ENCODE results near the gene CEP350. TPM values are rescaled to one million over a fixed set of nuclear protein-coding genes. Genes with fewer than 3 reads are reported as not detected.

CEP350 gene
- total RNA-seq, 1 experiment from 2014 or later, result 41.1 TPM

DNA sequence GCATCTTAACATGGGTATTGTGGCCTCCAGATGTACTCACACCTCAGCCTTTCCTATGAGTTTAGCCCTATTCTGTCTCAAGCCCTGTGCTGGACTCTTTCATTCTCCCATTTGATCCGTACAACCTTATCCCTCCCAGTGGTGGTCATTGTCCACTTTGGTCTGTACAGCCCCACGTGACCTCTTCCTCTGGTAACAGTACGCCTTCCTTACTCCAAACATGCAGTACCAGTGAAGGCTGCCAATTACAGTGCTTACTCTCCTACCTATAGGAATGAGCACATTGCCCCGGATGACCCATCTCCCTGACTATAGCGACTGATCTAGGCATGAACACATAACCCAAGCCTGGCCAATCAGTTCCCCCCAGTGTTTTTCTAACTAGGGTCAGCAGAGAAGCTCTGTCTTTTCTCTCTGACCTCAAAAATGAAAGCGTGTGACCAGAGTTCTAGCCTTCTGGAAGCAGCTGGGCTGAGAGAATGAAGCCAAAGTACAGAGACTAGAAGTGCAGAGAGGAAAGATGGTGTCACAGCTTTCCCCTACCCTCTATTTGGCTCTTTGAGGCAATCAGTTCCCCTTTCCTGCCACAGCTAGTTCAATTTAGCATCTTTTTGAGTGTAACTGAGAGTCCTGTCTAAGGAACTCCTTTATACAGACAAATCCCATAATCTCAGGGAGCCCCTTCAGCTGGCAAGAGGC lies 190.2 kb downstream of the CEP350 start:
- intact Hi-C loops (cut with micrococcal nuclease; ENCODE audit: unreplicated experiment), result no loop called here
- no peaks in the 10 kb centered on the region for H3K36me3 ChIP-seq (ENCODE audit: control insufficient read depth, insufficient read depth, low read length)
- no peak for DNase-seq (ENCODE audit: low read depth, low spot score)
- peak; percentile 43; the same call in 1 of the 2 replicates for ATAC-seq
- TF ChIP-seq SIN3A (IDR thresholded peaks at IDR 0.05; ENCODE audit: borderline replicate concordance, insufficient read depth, low read depth, low read length), result no peak
- TF ChIP-seq TCF7L2 (IDR thresholded peaks at IDR 0.05; ENCODE audit: low read depth, low read length), result no peak
- no peak for TF ChIP-seq POLR2AphosphoS5 (IDR thresholded peaks at IDR 0.05; ENCODE audit: low read depth, low read length)
- TF ChIP-seq, protein P1, sequence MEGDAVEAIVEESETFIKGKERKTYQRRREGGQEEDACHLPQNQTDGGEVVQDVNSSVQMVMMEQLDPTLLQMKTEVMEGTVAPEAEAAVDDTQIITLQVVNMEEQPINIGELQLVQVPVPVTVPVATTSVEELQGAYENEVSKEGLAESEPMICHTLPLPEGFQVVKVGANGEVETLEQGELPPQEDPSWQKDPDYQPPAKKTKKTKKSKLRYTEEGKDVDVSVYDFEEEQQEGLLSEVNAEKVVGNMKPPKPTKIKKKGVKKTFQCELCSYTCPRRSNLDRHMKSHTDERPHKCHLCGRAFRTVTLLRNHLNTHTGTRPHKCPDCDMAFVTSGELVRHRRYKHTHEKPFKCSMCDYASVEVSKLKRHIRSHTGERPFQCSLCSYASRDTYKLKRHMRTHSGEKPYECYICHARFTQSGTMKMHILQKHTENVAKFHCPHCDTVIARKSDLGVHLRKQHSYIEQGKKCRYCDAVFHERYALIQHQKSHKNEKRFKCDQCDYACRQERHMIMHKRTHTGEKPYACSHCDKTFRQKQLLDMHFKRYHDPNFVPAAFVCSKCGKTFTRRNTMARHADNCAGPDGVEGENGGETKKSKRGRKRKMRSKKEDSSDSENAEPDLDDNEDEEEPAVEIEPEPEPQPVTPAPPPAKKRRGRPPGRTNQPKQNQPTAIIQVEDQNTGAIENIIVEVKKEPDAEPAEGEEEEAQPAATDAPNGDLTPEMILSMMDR (IDR thresholded peaks at IDR 0.05), result no peak
- TF ChIP-seq, protein P2, sequence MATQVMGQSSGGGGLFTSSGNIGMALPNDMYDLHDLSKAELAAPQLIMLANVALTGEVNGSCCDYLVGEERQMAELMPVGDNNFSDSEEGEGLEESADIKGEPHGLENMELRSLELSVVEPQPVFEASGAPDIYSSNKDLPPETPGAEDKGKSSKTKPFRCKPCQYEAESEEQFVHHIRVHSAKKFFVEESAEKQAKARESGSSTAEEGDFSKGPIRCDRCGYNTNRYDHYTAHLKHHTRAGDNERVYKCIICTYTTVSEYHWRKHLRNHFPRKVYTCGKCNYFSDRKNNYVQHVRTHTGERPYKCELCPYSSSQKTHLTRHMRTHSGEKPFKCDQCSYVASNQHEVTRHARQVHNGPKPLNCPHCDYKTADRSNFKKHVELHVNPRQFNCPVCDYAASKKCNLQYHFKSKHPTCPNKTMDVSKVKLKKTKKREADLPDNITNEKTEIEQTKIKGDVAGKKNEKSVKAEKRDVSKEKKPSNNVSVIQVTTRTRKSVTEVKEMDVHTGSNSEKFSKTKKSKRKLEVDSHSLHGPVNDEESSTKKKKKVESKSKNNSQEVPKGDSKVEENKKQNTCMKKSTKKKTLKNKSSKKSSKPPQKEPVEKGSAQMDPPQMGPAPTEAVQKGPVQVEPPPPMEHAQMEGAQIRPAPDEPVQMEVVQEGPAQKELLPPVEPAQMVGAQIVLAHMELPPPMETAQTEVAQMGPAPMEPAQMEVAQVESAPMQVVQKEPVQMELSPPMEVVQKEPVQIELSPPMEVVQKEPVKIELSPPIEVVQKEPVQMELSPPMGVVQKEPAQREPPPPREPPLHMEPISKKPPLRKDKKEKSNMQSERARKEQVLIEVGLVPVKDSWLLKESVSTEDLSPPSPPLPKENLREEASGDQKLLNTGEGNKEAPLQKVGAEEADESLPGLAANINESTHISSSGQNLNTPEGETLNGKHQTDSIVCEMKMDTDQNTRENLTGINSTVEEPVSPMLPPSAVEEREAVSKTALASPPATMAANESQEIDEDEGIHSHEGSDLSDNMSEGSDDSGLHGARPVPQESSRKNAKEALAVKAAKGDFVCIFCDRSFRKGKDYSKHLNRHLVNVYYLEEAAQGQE (IDR thresholded peaks at IDR 0.05; ENCODE audit: insufficient read depth in 1 of 2, low read depth in 2 of 2, low read length in 1 of 2), result no peak
- ChIA-PET POLR2A (interaction anchor here (0.6 kb wide), 1 partner anchor 268 kb away, joined by 9 read pairs; no protein-coding TSS in a partner anchor), CTCF (no interaction called here)
- in situ Hi-C loops (cut with HindIII; ENCODE audit: low pct_unique_long_range_greater_than_20kb, low sequenced_read_pairs), result no loop called here
- no peaks in the 10 kb centered on the region for H3K27me3 ChIP-seq (ENCODE audit: control insufficient read depth, insufficient read depth, low read length)
- no TSS peak for BruUV-seq (replicated peaks)
- no peaks in the 10 kb centered on the region for H3K9me3 ChIP-seq (ENCODE audit: control insufficient read depth, insufficient read depth, low read depth, low read length)
- H3K27ac ChIP-seq (ENCODE audit: low read length), result no peak overlapping the region
- no peak overlapping the region for H3K4me3 ChIP-seq (ENCODE audit: low read depth in 2 of 2, low read length in 2 of 2)
- no peaks in the 10 kb centered on the region for H3K4me1 ChIP-seq (ENCODE audit: control insufficient read depth, insufficient read depth, low read length)

DNA sequence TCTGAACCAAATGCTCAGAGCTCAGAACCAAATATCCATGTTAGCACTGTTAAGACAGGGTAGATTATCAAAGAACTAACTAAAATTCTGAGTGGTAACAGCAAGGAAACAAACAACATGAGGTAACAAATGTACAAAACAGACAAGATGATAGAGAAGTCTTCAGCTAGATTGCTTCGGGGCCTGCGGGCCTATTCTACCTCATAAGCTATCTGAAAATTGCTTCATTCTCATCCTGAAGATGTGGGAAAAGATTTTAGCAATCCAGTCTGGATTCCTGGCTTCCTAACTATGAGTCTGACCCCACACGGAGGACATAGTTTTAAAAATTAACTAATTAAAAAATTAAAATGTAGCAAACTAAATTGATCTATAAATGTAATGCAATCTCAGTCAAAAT lies 190.8 kb downstream of the CEP350 start:
- no peak for DNase-seq (ENCODE audit: low read depth, low spot score)
- ATAC-seq, result no peak
- Histone ChIP-seq H3K27ac (ENCODE audit: low read length) (no peak overlapping the region), H3K4me3 (ENCODE audit: low read depth in 2 of 2, low read length in 2 of 2) (no peak overlapping the region), H3K27me3 (ENCODE audit: control insufficient read depth, insufficient read depth, low read length) (no peaks in the 10 kb centered on the region), H3K36me3 (ENCODE audit: control insufficient read depth, insufficient read depth, low read length) (no peaks in the 10 kb centered on the region), H3K4me1 (ENCODE audit: control insufficient read depth, insufficient read depth, low read length) (no peaks in the 10 kb centered on the region), H3K9me3 (ENCODE audit: control insufficient read depth, insufficient read depth, low read depth, low read length) (no peaks in the 10 kb centered on the region)
- in situ Hi-C loops (cut with HindIII; ENCODE audit: low pct_unique_long_range_greater_than_20kb, low sequenced_read_pairs), result no loop called here
- POLR2A ChIA-PET, result interaction anchor here (0.6 kb wide), 1 partner anchor 268 kb away, joined by 9 read pairs; no protein-coding TSS in a partner anchor
- intact Hi-C loops (cut with micrococcal nuclease; ENCODE audit: unreplicated experiment), result no loop called here
- no TSS peak for BruUV-seq (replicated peaks)
- TF ChIP-seq SIN3A (IDR thresholded peaks at IDR 0.05; ENCODE audit: borderline replicate concordance, insufficient read depth, low read depth, low read length) (no peak), TCF7L2 (IDR thresholded peaks at IDR 0.05; ENCODE audit: low read depth, low read length) (no peak)
- TF ChIP-seq, protein P2 (IDR thresholded peaks at IDR 0.05; ENCODE audit: insufficient read depth in 1 of 2, low read depth in 2 of 2, low read length in 1 of 2), result no peak
- CTCF ChIA-PET, result no interaction called here
